ENCODE measurements around the gene CCDC171.

DNA sequence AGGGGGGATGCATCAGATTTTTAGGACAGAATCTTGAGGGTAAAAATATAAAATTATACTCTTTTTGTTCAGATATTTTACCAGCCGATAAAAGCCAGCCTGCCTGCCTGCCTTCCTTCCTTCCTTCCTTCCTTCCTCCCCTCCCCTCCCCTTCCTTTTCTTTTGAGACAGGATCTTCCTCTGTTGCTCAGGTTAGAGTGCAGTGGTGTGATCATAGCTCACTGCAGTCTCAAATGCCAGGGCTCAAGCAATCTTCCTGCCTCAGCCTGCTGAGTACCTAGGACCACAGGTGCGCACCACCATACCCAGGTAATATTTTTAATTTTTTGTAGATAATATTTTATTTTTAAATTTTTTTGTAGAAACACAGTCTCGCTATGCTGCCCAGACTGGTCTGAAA lies 330.0 kb downstream of the CCDC171 start:
- TF ChIP-seq CTCF (IDR thresholded peaks at IDR 0.05; ENCODE audit: low read depth, low read length, missing input control), result no peak
- TF ChIP-seq RAD21 (IDR thresholded peaks at IDR 0.05), result no peak
- TF ChIP-seq, protein P1, sequence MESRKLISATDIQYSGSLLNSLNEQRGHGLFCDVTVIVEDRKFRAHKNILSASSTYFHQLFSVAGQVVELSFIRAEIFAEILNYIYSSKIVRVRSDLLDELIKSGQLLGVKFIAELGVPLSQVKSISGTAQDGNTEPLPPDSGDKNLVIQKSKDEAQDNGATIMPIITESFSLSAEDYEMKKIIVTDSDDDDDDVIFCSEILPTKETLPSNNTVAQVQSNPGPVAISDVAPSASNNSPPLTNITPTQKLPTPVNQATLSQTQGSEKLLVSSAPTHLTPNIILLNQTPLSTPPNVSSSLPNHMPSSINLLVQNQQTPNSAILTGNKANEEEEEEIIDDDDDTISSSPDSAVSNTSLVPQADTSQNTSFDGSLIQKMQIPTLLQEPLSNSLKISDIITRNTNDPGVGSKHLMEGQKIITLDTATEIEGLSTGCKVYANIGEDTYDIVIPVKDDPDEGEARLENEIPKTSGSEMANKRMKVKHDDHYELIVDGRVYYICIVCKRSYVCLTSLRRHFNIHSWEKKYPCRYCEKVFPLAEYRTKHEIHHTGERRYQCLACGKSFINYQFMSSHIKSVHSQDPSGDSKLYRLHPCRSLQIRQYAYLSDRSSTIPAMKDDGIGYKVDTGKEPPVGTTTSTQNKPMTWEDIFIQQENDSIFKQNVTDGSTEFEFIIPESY (IDR thresholded peaks at IDR 0.05), result no peak
- TF ChIP-seq, protein P2, sequence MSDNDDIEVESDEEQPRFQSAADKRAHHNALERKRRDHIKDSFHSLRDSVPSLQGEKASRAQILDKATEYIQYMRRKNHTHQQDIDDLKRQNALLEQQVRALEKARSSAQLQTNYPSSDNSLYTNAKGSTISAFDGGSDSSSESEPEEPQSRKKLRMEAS (IDR thresholded peaks at IDR 0.05), result no peak
- TF ChIP-seq HNF4A (conservative IDR thresholded peaks at IDR 0.05), result no peak
- TF ChIP-seq, protein P3, sequence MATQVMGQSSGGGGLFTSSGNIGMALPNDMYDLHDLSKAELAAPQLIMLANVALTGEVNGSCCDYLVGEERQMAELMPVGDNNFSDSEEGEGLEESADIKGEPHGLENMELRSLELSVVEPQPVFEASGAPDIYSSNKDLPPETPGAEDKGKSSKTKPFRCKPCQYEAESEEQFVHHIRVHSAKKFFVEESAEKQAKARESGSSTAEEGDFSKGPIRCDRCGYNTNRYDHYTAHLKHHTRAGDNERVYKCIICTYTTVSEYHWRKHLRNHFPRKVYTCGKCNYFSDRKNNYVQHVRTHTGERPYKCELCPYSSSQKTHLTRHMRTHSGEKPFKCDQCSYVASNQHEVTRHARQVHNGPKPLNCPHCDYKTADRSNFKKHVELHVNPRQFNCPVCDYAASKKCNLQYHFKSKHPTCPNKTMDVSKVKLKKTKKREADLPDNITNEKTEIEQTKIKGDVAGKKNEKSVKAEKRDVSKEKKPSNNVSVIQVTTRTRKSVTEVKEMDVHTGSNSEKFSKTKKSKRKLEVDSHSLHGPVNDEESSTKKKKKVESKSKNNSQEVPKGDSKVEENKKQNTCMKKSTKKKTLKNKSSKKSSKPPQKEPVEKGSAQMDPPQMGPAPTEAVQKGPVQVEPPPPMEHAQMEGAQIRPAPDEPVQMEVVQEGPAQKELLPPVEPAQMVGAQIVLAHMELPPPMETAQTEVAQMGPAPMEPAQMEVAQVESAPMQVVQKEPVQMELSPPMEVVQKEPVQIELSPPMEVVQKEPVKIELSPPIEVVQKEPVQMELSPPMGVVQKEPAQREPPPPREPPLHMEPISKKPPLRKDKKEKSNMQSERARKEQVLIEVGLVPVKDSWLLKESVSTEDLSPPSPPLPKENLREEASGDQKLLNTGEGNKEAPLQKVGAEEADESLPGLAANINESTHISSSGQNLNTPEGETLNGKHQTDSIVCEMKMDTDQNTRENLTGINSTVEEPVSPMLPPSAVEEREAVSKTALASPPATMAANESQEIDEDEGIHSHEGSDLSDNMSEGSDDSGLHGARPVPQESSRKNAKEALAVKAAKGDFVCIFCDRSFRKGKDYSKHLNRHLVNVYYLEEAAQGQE (IDR thresholded peaks at IDR 0.05), result no peak
- TF ChIP-seq RXRA (IDR thresholded peaks at IDR 0.05), result no peak

All from liver (tissue), 3 donors.